ENCODE measurements around the gene SDC4.
A peak's percentile ranks its signal among the peaks of the same experiment; 100 is the strongest.

SDC4 gene

DNA sequence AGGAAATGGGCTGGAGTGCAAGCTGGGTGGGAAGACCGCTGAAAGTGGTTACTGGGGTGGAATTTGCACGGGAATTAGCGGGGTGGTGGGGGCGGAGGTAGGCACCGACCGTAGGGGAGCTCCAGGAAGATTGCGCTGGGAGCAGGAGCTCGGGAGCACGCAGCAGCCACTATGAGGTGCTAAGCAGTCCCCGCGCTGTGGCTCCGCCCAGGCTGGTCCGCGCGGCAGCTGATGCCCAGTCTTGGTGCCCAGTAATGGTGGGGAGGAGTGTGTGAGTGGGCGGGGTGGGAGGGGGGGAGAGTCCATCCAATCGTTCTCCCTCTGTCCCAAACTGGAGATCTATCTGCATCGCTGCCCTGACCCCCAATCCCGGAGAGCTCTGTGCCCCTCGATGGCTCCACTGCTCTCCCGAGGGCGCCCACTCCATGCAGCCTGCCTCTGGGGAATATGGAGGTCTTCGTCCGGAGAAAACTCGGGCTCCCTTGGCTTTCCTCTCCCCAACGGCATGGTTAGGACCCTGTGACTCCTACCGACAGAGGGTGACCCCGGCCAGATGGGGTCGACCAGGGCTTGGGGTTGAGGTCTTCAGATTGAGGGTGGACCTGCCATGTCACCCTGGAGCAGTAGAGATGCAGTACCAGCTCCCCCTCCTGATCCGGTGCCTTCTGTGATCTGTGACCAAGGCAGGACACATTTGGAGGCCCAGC is 24.6 kb upstream of the SDC4 start:
- Mint-ChIP-seq H3K27me3 (no peaks in the 10 kb centered on the region), H3K4me3 (peak overlapping the region; percentile 74 to 83), H3K27ac (peak overlapping the region; percentile 74 to 92), H3K36me3 (ENCODE audit: insufficient read depth) (peaks cover 43% of the 10 kb centered on the region), H3K4me1 (ENCODE audit: low read depth in 2 of 2) (peaks cover 21 to 36% of the 10 kb centered on the region in 2 donors), H3K9me3 (no peaks in the 10 kb centered on the region)
- DNase-seq, result no peak
- ATAC-seq (replicated peaks), result no peak

DNA sequence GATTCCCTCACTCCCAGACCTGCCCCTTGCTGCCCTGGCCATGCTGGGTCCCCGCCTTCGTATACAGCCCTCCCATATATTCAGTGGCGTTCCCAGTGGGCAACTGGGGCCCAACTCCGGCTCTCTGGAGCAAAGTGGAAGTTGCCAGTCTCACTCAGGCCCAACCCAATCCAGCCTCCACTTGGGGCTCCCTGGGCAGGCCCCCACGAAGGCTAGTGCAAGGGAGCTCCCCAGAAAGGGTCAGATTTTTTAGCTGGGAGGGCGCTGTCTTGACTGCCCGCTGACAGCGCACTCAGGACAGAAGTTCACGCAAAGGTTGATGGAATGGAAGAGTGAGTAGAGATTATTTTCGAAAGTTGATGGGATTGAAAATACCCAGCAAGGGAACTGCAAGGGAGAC is 24.0 kb upstream of the SDC4 start:
- no peak for ATAC-seq (replicated peaks)
- peaks cover 26 to 42% of the 10 kb centered on the region in 2 donors for H3K4me1 Mint-ChIP-seq (ENCODE audit: low read depth in 2 of 2)
- no peak for DNase-seq

DNA sequence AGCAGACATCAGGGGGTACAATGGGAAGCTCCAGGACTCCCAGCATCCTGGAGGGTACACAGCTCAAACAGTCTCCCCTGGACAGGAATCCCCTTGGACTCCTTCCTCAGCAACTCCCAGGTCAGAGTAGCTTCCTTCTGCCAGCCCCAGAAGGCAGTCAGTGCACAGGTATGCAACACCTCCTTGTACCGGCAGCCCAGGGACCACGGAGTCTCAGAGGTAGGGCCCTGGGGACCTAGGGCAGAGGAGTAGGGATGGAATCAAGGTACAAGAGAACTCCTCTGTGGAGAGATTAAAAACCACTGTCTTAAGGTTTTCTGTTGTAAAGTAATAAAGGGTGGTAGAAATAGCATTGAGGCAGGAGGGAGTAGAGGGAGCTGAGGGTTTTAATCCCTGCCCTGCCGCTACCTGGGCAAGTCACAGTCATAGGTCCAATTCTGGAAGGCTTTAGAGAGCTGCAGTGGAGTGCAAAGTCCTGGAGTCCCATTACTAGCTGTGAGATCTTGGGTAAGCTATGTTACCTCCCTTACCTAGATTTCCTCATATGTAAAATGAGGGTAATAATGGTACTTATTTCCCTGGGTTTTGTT is 22.4 kb upstream of the SDC4 start:
- H3K27me3 Mint-ChIP-seq, result no peaks in the 10 kb centered on the region
- peaks cover 59% of the 10 kb centered on the region for H3K36me3 Mint-ChIP-seq (ENCODE audit: insufficient read depth)
- H3K27ac Mint-ChIP-seq, result peak overlapping the region in 1 of 2 donors; percentile 35

More for the DNA sequence above, 24.0 kb upstream of the SDC4 start:
- Mint-ChIP-seq H3K9me3 (no peaks in the 10 kb centered on the region), H3K36me3 (ENCODE audit: insufficient read depth) (peaks cover 45% of the 10 kb centered on the region), H3K4me3 (peak overlapping the region; percentile 68 to 83), H3K27me3 (no peaks in the 10 kb centered on the region), H3K27ac (peak overlapping the region in 1 of 2 donors; percentile 74)

DNA sequence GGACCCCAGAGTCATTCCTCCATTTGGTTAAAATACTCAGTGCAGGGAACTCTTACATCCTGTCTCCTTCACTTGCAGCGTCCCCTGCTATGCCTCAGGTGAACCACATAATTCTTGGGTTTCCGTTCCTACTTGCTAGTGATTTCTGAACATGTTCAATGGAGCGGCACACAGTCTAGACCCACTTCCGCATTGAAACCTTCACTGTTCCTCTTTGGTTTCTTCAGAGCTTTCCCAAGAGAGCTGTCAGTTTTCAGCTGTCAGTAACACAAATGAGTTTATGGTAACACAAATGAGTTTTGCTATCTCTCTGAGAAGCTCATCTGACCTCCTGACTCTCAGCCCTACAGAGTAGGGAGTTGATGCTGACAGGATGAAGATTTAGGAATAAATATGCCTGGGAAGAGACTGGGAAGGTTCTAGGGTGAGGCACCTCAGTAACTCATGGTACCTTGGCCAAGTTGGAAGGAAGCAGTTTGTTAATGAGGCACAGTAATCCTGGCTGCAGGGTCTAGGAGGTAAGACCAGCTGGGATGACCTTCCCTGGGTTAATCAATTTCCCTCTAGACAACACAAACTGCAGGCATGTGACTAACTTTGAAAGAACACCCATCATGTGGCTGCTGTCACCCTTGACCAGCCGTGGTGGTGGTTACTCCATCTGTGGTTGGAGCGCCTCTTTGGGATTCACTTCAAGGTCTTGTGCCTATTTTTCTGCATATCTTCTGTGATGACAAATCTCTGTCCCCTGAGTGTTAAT is 20.2 kb upstream of the SDC4 start:
- Mint-ChIP-seq H3K9me3 (no peaks in the 10 kb centered on the region), H3K27me3 (no peaks in the 10 kb centered on the region), H3K27ac (peak overlapping the region; percentile 90 to 92), H3K36me3 (ENCODE audit: insufficient read depth) (peaks cover 60% of the 10 kb centered on the region), H3K4me1 (ENCODE audit: low read depth in 2 of 2) (peaks cover 46 to 51% of the 10 kb centered on the region in 2 donors), H3K4me3 (peak overlapping the region; percentile 67 to 74)
- ATAC-seq (replicated peaks), result peak; percentile 62
- DNase-seq, result peak; percentile 23 to 32 (median 25)

More for the DNA sequence above, 22.4 kb upstream of the SDC4 start:
- no peak for ATAC-seq (replicated peaks)
- Mint-ChIP-seq H3K4me1 (ENCODE audit: low read depth in 2 of 2) (peaks cover 35 to 45% of the 10 kb centered on the region in 2 donors), H3K4me3 (no peak overlapping the region), H3K9me3 (no peaks in the 10 kb centered on the region)
- DNase-seq, result no peak

DNA sequence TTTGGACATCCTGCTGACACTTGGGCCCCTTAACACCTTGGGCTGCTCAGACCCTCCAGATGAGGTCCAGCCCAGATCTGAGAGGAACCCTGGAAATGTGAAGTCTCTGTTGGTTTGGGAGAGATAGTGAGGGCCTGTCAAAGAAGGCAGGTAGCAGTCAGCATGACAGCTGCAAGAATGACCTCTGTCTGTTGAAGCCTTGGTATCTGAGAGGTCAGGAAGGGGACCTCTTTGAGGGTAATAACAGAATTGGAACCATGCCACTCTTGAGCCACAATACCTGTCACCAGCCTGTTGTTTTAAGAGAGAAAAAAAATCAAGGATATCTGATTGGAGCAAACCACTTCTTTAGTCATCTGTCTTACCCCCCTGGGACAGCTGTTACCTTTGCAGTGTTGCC is 18.9 kb upstream of the SDC4 start:
- peaks cover 47% of the 10 kb centered on the region in 2 donors for H3K4me1 Mint-ChIP-seq (ENCODE audit: low read depth in 2 of 2)
- H3K36me3 Mint-ChIP-seq (ENCODE audit: insufficient read depth), result peaks cover 63% of the 10 kb centered on the region
- peak overlapping the region in 1 of 2 donors; percentile 75 for H3K27ac Mint-ChIP-seq
- ATAC-seq (replicated peaks) (no peak), DNase-seq (no peak)
- H3K27me3 Mint-ChIP-seq, result no peaks in the 10 kb centered on the region
- peak overlapping the region in 1 of 2 donors; percentile 74 for H3K4me3 Mint-ChIP-seq
- H3K9me3 Mint-ChIP-seq, result no peaks in the 10 kb centered on the region

DNA sequence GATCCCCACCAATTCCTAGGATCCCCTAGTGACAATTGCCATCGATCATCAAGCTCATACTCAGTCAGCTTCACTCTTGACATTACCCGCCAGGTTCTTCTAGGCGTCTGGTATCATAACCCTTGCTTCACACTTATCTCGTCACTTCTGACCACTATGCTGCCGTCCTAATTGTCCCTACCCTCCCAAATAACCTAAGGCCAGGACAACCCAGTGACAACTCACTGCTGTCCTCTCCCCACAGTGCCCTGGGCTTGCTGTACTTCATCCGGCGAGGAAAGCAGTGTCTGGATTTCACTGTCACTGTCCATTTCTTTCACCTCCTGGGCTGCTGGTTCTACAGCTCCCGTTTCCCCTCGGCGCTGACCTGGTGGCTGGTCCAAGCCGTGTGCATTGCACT is 18.4 kb upstream of the SDC4 start:
- no peak overlapping the region for H3K4me3 Mint-ChIP-seq
- no peaks in the 10 kb centered on the region for H3K9me3 Mint-ChIP-seq
- peak overlapping the region in 1 of 2 donors; percentile 75 for H3K27ac Mint-ChIP-seq
- H3K4me1 Mint-ChIP-seq (ENCODE audit: low read depth in 2 of 2), result peaks cover 45 to 47% of the 10 kb centered on the region in 2 donors
- peaks cover 59% of the 10 kb centered on the region for H3K36me3 Mint-ChIP-seq (ENCODE audit: insufficient read depth)
- DNase-seq (no peak), ATAC-seq (replicated peaks) (no peak)
- H3K27me3 Mint-ChIP-seq, result no peaks in the 10 kb centered on the region

DNA sequence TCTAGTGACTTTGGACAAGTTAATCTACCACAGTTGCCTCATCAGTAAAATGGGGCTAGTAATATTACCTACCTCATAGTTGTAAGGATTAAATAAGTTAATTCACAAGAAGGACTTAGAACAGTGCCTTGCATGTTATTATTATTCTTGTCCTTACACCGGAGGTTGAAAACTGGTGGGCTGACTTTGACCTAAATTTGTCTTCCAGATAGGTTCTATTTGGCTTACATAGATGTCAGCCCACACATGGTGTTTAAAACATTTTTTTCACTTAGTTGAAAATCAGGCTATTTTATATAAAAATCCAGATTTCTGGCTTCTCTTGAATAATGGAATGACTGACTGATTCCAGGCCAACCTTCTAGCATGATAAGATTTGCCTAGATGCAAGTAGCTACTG is 18.0 kb upstream of the SDC4 start:
- H3K27ac Mint-ChIP-seq, result no peak overlapping the region
- DNase-seq, result no peak
- H3K9me3 Mint-ChIP-seq, result no peaks in the 10 kb centered on the region
- peaks cover 45 to 47% of the 10 kb centered on the region in 2 donors for H3K4me1 Mint-ChIP-seq (ENCODE audit: low read depth in 2 of 2)
- no peak for ATAC-seq (replicated peaks)
- no peaks in the 10 kb centered on the region for H3K27me3 Mint-ChIP-seq
- no peak overlapping the region for H3K4me3 Mint-ChIP-seq
- peaks cover 58% of the 10 kb centered on the region for H3K36me3 Mint-ChIP-seq (ENCODE audit: insufficient read depth)

DNA sequence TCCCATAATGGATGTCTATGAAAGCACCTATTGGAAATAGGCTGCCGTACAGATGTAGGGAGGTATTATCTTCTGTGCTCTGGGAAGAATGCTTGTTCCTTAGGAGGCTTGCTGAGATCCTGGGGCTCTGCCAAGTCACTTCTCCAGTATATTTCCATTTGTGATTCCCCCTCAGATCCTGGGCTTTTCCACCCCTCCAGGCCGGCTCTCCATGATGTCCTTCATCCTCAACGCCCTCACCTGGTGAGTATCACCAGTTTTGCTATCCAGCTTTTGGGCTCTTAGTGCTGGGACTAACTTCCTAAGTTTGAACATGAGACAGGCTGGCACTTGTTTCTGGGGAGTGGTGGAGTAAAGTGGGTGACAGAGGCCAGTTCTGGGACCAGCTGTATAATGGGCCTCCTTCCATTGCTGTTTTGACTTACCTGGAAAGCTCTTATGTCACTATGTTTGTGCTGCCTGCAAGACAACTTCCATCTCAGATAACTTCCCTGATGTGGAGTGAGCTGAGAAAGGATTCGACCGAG is 17.3 kb upstream of the SDC4 start:
- DNase-seq, result no peak
- H3K4me3 Mint-ChIP-seq, result no peak overlapping the region

DNA sequence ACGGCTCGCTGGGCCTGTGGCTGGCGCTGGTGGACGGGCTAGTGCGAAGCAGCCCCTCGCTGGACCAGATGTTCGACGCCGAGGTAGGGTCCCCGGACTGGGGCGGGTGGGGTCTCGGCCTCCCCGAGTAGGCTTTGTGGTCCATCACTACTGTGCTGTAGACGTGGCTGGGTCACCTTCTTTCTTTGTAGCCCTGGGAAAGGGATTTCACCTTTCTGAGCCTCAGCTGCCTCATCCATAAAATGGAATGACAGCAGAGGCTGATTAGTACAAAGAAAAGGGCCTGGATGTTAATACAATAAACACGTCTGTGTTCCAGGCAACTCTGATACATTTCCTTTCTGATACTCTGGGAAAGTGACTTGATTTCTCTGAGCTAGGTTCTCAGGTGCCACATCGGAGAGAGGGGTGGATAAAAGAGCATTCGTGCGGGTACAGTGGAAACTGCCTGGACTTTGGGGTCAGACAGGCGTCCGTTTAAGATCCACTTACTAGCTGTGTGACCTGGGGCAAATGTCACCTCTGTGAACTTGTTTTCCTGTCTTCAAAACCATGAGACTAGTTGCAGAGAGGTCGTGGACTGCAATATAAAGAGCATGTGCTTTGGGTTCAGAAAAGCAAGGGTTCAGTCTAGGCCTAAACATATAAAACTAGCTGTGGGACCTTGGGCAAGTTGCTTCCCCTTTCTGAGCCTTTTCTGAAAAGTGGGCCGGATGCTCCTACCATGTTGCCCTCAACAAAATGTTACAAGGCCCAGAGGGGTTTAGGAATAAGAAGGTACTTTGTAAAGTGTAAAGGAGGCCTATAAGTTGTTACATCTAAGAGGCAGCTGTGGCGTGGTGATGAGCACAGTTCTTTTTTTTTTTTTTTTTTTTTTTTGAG is 15.6 kb upstream of the SDC4 start:
- Mint-ChIP-seq H3K4me1 (ENCODE audit: low read depth in 2 of 2) (peaks cover 41 to 42% of the 10 kb centered on the region in 2 donors), H3K27ac (peak overlapping the region; percentile 95 to 96), H3K27me3 (no peaks in the 10 kb centered on the region), H3K9me3 (no peaks in the 10 kb centered on the region), H3K36me3 (ENCODE audit: insufficient read depth) (peaks cover 46% of the 10 kb centered on the region), H3K4me3 (peak overlapping the region; percentile 84 to 91)
- ATAC-seq (replicated peaks), result no peak
- no peak for DNase-seq

More for the DNA sequence above, 17.3 kb upstream of the SDC4 start:
- ATAC-seq (replicated peaks), result no peak
- Mint-ChIP-seq H3K4me1 (ENCODE audit: low read depth in 2 of 2) (peaks cover 43 to 47% of the 10 kb centered on the region in 2 donors), H3K9me3 (no peaks in the 10 kb centered on the region), H3K27me3 (no peaks in the 10 kb centered on the region), H3K27ac (no peak overlapping the region), H3K36me3 (ENCODE audit: insufficient read depth) (peaks cover 52% of the 10 kb centered on the region)

DNA sequence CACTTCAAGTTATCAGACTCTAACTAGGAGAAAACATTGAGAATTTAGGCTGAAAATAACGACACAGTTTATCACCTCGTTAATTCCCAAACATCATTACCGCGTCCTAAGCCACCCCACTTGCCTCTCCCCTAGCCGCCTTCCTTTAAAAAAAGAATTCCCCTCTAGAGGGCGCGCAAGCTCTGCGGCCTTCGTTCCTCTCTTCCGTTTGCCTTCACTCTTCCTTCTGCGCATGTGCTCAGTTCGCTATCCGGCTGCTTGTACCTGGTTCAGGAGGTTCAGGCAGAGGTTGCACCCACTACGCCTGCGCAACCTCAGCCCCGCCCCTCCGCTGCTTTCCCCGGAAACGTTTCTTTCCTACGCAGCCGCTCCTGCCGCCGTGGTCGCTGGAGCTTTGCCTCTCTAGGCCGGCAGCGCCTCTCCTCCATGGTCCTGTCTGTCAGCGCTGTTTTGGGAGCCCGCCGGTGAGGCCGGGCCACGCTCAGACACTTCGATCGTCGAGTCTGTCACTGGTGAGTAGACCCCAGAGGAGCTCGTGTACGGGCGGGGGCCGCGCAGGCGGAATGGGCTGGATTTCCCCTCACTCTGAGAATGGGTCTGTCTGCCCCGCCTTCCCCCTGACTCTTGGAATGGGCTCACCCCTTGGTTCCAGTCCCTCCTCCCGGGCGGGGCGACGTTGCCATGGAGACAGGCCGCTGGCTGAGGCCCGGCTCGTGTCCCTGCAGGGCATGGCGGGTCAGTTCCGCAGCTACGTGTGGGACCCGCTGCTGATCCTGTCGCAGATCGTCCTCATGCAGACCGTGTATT is 14.8 kb upstream of the SDC4 start, which contains the start of gene SYS1:
Gene SYS1 (plus strand): TSS at position 353 of the 807 bp plus-strand sequence. CDS start 376 bp downstream, at position 729.
- Mint-ChIP-seq H3K27me3 (no peaks in the 10 kb centered on the region), H3K4me3 (peak within 1 kb of the TSS; percentile 84 to 91), H3K9me3 (no peaks in the 10 kb centered on the region), H3K4me1 (ENCODE audit: low read depth in 2 of 2) (peaks cover 33% of the 10 kb centered on the region in 2 donors), H3K27ac (peak within 1 kb of the TSS; percentile 95 to 96), H3K36me3 (ENCODE audit: insufficient read depth) (peaks cover 41% of the 10 kb centered on the region)
- ATAC-seq (replicated peaks) (peak; percentile 80), DNase-seq (peak; percentile 98 to 99 (median 98))

DNA sequence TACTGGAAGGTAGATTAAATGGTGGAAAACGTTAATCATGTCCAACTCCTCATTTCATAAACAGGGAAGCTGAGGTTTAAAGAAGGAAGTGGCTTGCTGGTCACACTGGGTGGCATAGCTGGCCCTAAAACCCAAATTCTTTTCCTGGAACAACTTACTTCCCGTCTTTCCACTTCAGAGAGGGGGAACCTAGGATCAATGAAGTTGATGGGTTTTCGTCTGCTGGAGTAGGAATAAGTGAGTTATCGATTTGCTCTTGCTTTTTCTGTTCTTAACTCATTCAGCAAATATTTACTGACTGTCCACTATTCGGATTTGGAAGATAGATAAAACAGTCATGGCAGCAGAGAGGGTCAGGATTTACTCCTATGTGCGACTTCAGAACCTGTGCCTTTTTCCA is 13.6 kb upstream of the SDC4 start:
- Mint-ChIP-seq H3K4me3 (no peak overlapping the region), H3K36me3 (ENCODE audit: insufficient read depth) (peaks cover 33% of the 10 kb centered on the region), H3K4me1 (ENCODE audit: low read depth in 2 of 2) (peaks cover 26 to 28% of the 10 kb centered on the region in 2 donors), H3K9me3 (no peaks in the 10 kb centered on the region), H3K27me3 (no peaks in the 10 kb centered on the region), H3K27ac (no peak overlapping the region)
- no peak for ATAC-seq (replicated peaks)
- DNase-seq, result no peak

Measured in effector memory CD8-positive, alpha-beta T cell (primary cell).